H9 (cell line): ENCODE measurements around the gene HLF. TPM values are rescaled to one million over a fixed set of nuclear protein-coding genes. Genes with fewer than 3 reads are reported as not detected.

Source experiments
- DNase-seq: peaks from one replicate; pipeline ENCODE4 v3.0.0-alpha.2; 2017
- H2AFZ ChIP-seq: one replicate; pipeline ENCODE4 v1.6.1; 2013; ENCODE audit warnings: mild to moderate bottlenecking, low read length, control low read depth, moderate library complexity
- H2AK5ac ChIP-seq: 2 replicates; pipeline ENCODE4 v1.6.1; 2013; ENCODE audit warnings: low read length, control low read depth, mixed read lengths; ENCODE audit not compliant: insufficient read length
- H2BK120ac ChIP-seq: one replicate; pipeline ENCODE4 v1.6.1; 2013; ENCODE audit warnings: low read depth, mild to moderate bottlenecking, low read length, control low read depth, inconsistent platforms; ENCODE audit not compliant: poor library complexity, severe bottlenecking
- H2BK12ac ChIP-seq: 2 replicates; pipeline ENCODE4 v1.6.1; 2013; ENCODE audit warnings: low read length, control low read depth, mixed read lengths, low read depth; ENCODE audit not compliant: insufficient read length
- H2BK15ac ChIP-seq: 2 replicates; pipeline ENCODE4 v1.6.1; 2013; ENCODE audit warnings: low read depth, low read length, control low read depth
- H2BK20ac ChIP-seq: one replicate; pipeline ENCODE4 v1.6.1; 2013; ENCODE audit warnings: low read depth, mild to moderate bottlenecking, low read length, control low read depth, inconsistent platforms; ENCODE audit not compliant: poor library complexity, severe bottlenecking
- H2BK5ac ChIP-seq: 2 replicates; pipeline ENCODE4 v1.6.1; 2013; ENCODE audit warnings: low read length, control low read depth, mixed read lengths; ENCODE audit not compliant: insufficient read length
- H3K14ac ChIP-seq: 2 replicates; pipeline ENCODE4 v1.6.1; 2013; ENCODE audit warnings: low read length, control low read depth; ENCODE audit not compliant: insufficient read depth
- H3K18ac ChIP-seq: 2 replicates; pipeline ENCODE4 v1.6.1; 2013; ENCODE audit warnings: low read depth, mild to moderate bottlenecking, mixed read lengths, low read length, control low read depth; ENCODE audit not compliant: insufficient read length
- H3K23ac ChIP-seq: 2 replicates; pipeline ENCODE4 v1.6.1; 2013; ENCODE audit warnings: low read length, control low read depth, mixed read lengths, low read depth; ENCODE audit not compliant: insufficient read length
- H3K23me2 ChIP-seq: 2 replicates; pipeline ENCODE4 v1.6.1; 2013; ENCODE audit warnings: low read depth, mild to moderate bottlenecking, mixed read lengths, low read length, control low read depth; ENCODE audit not compliant: insufficient read length, poor library complexity, severe bottlenecking
- H3K27ac ChIP-seq: 2 replicates; pipeline ENCODE4 v1.5.1; 2013; ENCODE audit warnings: low read length, control low read depth, mixed read lengths, low read depth; ENCODE audit not compliant: insufficient read length
- H3K27me3 ChIP-seq: 2 replicates; pipeline ENCODE4 v1.6.1; 2013; ENCODE audit warnings: low read length, control low read depth, inconsistent platforms; ENCODE audit not compliant: insufficient read depth
- H3K4ac ChIP-seq: 2 replicates; pipeline ENCODE4 v1.6.1; 2013; ENCODE audit warnings: low read depth, mild to moderate bottlenecking, control low read depth, inconsistent platforms, low read length, moderate library complexity
- H3K4me1 ChIP-seq: 2 replicates; pipeline ENCODE4 v1.6.1; 2013; ENCODE audit warnings: low read length, control low read depth, inconsistent platforms; ENCODE audit not compliant: insufficient read depth
- H3K4me2 ChIP-seq: 2 replicates; pipeline ENCODE4 v1.6.1; 2013; ENCODE audit warnings: low read length, control low read depth, mixed read lengths; ENCODE audit not compliant: insufficient read length, insufficient read depth
- H3K56ac ChIP-seq: 2 replicates; pipeline ENCODE4 v1.6.1; 2013; ENCODE audit warnings: low read depth, mild to moderate bottlenecking, mixed read lengths, low read length, control low read depth; ENCODE audit not compliant: insufficient read length
- H3K79me1 ChIP-seq: 2 replicates; pipeline ENCODE4 v1.6.1; 2013; ENCODE audit warnings: low read depth, mild to moderate bottlenecking, moderate library complexity, low read length, control low read depth, inconsistent platforms; ENCODE audit not compliant: insufficient read depth, poor library complexity, severe bottlenecking
- H3K79me2 ChIP-seq: 2 replicates; pipeline ENCODE4 v1.6.1; 2013; ENCODE audit warnings: low read length, control low read depth, inconsistent platforms; ENCODE audit not compliant: insufficient read depth
- H3K9ac ChIP-seq: 2 replicates; pipeline ENCODE4 v1.6.1; 2013; ENCODE audit warnings: low read length, control low read depth, mixed read lengths; ENCODE audit not compliant: insufficient read length; ENCODE audit errors: extremely low read depth
- H3K9me3 ChIP-seq: one replicate; pipeline ENCODE4 v1.6.1; 2013; ENCODE audit warnings: low read depth, low read length, inconsistent platforms; ENCODE audit not compliant: control insufficient read depth
- H3T11ph ChIP-seq: one replicate; pipeline ENCODE4 v1.6.1; 2013; ENCODE audit warnings: mild to moderate bottlenecking, low read length, control low read depth, inconsistent platforms
- H4K20me1 ChIP-seq: one replicate; pipeline ENCODE4 v1.6.1; 2013; ENCODE audit not compliant: control insufficient read depth, insufficient read length, insufficient read depth
- H4K5ac ChIP-seq: 2 replicates; pipeline ENCODE4 v1.6.1; 2013; ENCODE audit warnings: low read depth, mild to moderate bottlenecking, mixed read lengths, low read length, control low read depth; ENCODE audit not compliant: insufficient read length
- H4K8ac ChIP-seq: replicated peaks from 2 replicates; pipeline ENCODE4 v1.6.1; 2013; ENCODE audit warnings: low read length, control low read depth, mixed read lengths, low read depth; ENCODE audit not compliant: insufficient read length
- H4K91ac ChIP-seq: 2 replicates; pipeline ENCODE4 v1.6.1; 2013; ENCODE audit warnings: low read depth, mild to moderate bottlenecking, moderate library complexity, mixed read lengths, low read length, control low read depth; ENCODE audit not compliant: insufficient read length
- H3K27ac Mint-ChIP-seq, 3 experiments: 2 replicates in 2 of 3; 3 replicates in 1 of 3; pipeline ENCODE4 v1.8.0; 2020 to 2021; ENCODE audit warnings: mixed read lengths in 3 of 3, mild to moderate bottlenecking in 1 of 3, moderate library complexity in 1 of 3
- H3K27me3 Mint-ChIP-seq: 2 replicates; pipeline ENCODE4 v1.8.0; 2021; ENCODE audit warnings: low read depth, mild to moderate bottlenecking, moderate library complexity, mixed read lengths
- H3K36me3 Mint-ChIP-seq, 3 experiments: 2 replicates in 2 of 3; 3 replicates in 1 of 3; pipeline ENCODE4 v1.8.0; 2020 to 2021; ENCODE audit warnings: low read depth in 3 of 3, mixed read lengths in 3 of 3; ENCODE audit not compliant: insufficient read depth in 1 of 3
- H3K4me1 Mint-ChIP-seq, 2 experiments: 2 replicates each; pipeline ENCODE4 v1.8.0; 2020; ENCODE audit warnings: mixed read lengths in 2 of 2
- H3K4me3 Mint-ChIP-seq, 2 experiments: 2 replicates in 1 of 2; 3 replicates in 1 of 2; pipeline ENCODE4 v1.8.0; 2020 to 2021; ENCODE audit warnings: mild to moderate bottlenecking in 2 of 2, mixed read lengths in 2 of 2, moderate library complexity in 1 of 2
- H3K9me3 Mint-ChIP-seq, 2 experiments: 2 replicates in 1 of 2; 3 replicates in 1 of 2; pipeline ENCODE4 v1.8.0; 2020; ENCODE audit warnings: mild to moderate bottlenecking in 2 of 2, mixed read lengths in 2 of 2, moderate library complexity in 1 of 2
- CTCF ChIP-seq: fragments of 200-600 bp; sonication (generic); conservative IDR thresholded peaks from 3 replicates; pipeline ENCODE4 v1.8.0; 2021; ENCODE audit warnings: antibody characterized with exemption, mild to moderate bottlenecking
- WGBS: extraction: QIAGEN DNeasy Blood & Tissue Kit; methylation state at CpG from one replicate; pipeline ENCODE4 v1.1.7; 2013; ENCODE audit warnings: missing lambda C conversion rate, low lambda C conversion rate, mixed read lengths; ENCODE audit not compliant: insufficient read length; ENCODE audit errors: extremely low coverage; 5-methylcytosine and 5-hydroxymethylcytosine counted together
- total RNA-seq: library from RNA; stranded (reverse); gene quantifications from 2 replicates; pipeline ENCODE4 v1.2.1, GENCODE V29; 2021

HLF gene
- total RNA-seq, 1 experiment from 2014 or later: 0.17 TPM

- H3K14ac ChIP-seq: no peak overlapping the region
- H2BK20ac ChIP-seq: no peak overlapping the region
- no peak overlapping the region for H3K27ac ChIP-seq
- no peak overlapping the region for H3K56ac ChIP-seq
- Mint-ChIP-seq H3K36me3 (no peaks in the 10 kb centered on the region), H3K4me1 (peaks cover 2 to 5% of the 10 kb centered on the region in 2 experiments; a peak in 2 of 4 replicates), H3K27me3 (no peaks in the 10 kb centered on the region), H3K4me3 (no peak overlapping the region), H3K27ac (peak overlapping the region in 1 of 3 experiments; percentile 13; a peak in 1 of 7 replicates), H3K9me3 (no peaks in the 10 kb centered on the region)
- no peak overlapping the region for H2BK12ac ChIP-seq
- H3K18ac ChIP-seq: no peak overlapping the region
- no peak overlapping the region for H3K9ac ChIP-seq
- DNase-seq: no peak
- H3K4ac ChIP-seq: no peak overlapping the region
- no peaks in the 10 kb centered on the region for H3K79me2 ChIP-seq
- no peak overlapping the region for H3T11ph ChIP-seq
- H3K4me2 ChIP-seq: no peak overlapping the region
- no peak overlapping the region for H4K5ac ChIP-seq
- no peaks in the 10 kb centered on the region for H3K79me1 ChIP-seq
- H2AFZ ChIP-seq: no peak overlapping the region
- no peak overlapping the region for H2BK5ac ChIP-seq
- H4K91ac ChIP-seq: no peak overlapping the region
- no peaks in the 10 kb centered on the region for H4K20me1 ChIP-seq
- H2BK15ac ChIP-seq: no peak overlapping the region
- WGBS: no CpG with 5 or more reads among the region's 9 CpGs
- H2AK5ac ChIP-seq: no peak overlapping the region
- no peak overlapping the region for H2BK120ac ChIP-seq
- no peak for TF ChIP-seq CTCF
- no peaks in the 10 kb centered on the region for H3K27me3 ChIP-seq
- no peak overlapping the region for H4K8ac ChIP-seq
- H3K23ac ChIP-seq: no peak overlapping the region
- no peaks in the 10 kb centered on the region for H3K9me3 ChIP-seq
- H3K23me2 ChIP-seq: no peaks in the 10 kb centered on the region
- H3K4me1 ChIP-seq: no peaks in the 10 kb centered on the region
Measured at GRCh38 chr17:55283256-55283965, 18.7 kb downstream of the HLF start.
